ENCODE results near the gene GPX6.

GPX6 gene

DNA sequence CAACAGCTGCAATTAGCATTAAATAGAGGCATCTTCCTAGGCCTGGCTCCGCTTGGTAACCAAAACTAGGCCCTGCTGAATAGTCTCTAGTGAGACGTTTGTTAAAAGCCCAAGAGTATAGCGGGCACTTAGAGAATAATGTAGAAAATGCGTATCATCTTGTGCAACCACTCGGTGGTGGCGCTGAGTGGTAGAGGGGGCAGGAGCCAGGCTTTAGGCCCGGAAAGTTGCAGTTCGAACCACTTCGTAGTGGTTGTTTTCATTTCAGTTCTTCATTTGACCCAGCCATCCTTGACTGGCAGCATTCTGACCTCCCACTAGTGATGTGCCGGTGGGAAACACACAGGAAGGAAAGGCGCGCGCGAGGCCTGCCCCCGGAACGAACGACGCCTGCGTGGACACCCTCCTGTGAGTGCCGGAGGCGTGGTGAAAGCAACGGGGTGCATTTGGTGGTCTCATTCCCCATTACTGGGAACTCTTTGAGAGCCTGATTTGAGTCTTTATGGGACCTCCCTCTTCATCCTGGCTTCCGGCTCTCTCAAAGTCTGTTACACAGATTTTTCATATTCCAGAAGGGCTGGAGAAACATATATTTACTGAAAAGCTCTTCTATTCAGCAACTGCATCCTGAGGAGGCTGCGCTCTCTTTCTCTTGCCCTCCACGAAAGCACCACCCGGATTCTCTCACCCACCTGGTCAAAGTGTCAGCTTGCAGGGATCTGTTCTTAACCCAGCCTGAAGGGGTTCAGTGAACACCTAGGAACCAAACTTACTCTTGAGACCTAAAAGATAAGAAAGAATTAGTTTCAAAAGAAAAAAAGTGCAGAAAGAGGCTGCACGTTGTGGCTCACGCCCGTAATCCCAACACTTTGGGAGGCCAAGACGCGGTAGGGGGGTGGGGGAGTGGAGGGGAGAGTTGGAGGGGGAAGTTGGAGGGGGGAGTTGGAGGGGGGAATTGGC is 28.3 kb upstream of the GPX6 start:
- Histone ChIP-seq H3K4me1 (ENCODE audit: control insufficient read depth, insufficient read depth, low read length) (no peaks in the 10 kb centered on the region), H3K4me3 (ENCODE audit: low read depth, low read length) (peak overlapping the region; percentile 74), H3K27me3 (ENCODE audit: control insufficient read depth, insufficient read depth, low read length) (no peaks in the 10 kb centered on the region), H3K27ac (ENCODE audit: low read depth, low read length) (peak overlapping the region; percentile 84), H3K9ac (ENCODE audit: low read depth, low read length) (peak overlapping the region; percentile 32), H3K36me3 (ENCODE audit: control insufficient read depth, insufficient read depth, low read length) (no peaks in the 10 kb centered on the region), H3K9me3 (ENCODE audit: control insufficient read depth, insufficient read depth, low read length) (no peaks in the 10 kb centered on the region)

DNA sequence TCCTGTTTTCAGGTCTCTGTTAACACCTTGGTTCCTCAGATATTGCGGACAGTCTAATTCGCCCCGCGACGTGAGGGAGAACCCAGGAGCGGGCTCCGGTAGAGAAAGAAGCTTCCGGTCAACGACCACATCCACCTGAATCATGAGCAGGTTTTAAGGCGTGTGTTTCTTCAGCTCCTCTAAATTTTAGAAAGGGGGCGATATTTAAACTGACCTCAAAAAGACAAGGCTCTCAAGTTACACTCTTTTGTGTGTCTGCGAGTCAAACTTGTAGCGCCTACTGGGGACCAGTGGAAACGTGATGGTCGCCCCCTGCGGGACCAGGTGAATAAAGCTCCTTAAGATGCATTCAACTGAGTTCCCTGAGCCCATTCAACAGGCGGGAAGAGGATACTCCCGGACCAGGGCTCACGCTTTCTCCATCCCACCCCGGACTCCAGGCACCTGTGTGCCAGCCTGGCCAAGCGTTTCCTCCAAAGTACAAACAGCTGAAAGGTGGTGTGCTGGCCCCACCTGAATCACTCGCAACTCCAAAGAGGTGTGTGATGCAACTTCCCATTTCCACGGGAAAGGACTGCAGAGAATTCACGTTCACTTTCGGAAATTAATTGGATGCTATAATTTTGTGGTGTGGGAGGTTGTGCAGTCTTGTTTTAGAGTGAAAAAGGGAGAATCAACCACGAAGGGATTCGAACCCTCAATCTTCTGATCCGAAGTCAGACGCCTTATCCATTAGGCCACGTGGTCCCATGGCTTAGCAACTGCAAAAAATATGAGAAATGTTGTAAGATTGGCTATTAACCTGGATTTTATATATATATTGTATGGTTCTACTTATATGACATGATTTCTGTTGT is 27.1 kb upstream of the GPX6 start:
- Histone ChIP-seq H3K9ac (ENCODE audit: low read depth, low read length) (peak overlapping the region; percentile 68), H3K9me3 (ENCODE audit: control insufficient read depth, insufficient read depth, low read length) (no peaks in the 10 kb centered on the region), H3K4me1 (ENCODE audit: control insufficient read depth, insufficient read depth, low read length) (no peaks in the 10 kb centered on the region), H3K4me3 (ENCODE audit: low read depth, low read length) (peak overlapping the region; percentile 74), H3K36me3 (ENCODE audit: control insufficient read depth, insufficient read depth, low read length) (no peaks in the 10 kb centered on the region), H3K27ac (ENCODE audit: low read depth, low read length) (peak overlapping the region; percentile 87), H3K27me3 (ENCODE audit: control insufficient read depth, insufficient read depth, low read length) (no peaks in the 10 kb centered on the region)

DNA sequence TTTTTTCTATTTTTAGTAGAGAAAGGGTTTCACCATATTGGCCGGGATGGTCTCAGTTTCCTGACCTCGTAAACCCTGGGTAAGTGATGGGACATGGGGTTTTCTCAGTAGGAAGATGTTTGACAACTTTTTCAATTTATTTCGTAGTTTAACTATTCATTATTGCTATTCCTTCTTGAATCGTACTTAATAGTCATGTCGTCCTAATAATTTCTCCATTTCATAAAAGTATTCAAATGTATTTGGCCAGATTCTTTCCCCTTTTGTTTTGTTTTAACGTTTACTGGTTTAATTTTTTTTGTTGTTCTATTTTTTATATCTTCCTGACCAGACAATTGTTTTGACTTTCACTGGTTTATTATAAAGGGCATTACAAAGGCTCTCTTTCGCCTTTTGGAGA is 26.4 kb upstream of the GPX6 start:
- Histone ChIP-seq H3K27me3 (ENCODE audit: control insufficient read depth, insufficient read depth, low read length) (no peaks in the 10 kb centered on the region), H3K4me1 (ENCODE audit: control insufficient read depth, insufficient read depth, low read length) (no peaks in the 10 kb centered on the region), H3K27ac (ENCODE audit: low read depth, low read length) (peak overlapping the region; percentile 87), H3K9ac (ENCODE audit: low read depth, low read length) (peak overlapping the region; percentile 68), H3K9me3 (ENCODE audit: control insufficient read depth, insufficient read depth, low read length) (no peaks in the 10 kb centered on the region), H3K36me3 (ENCODE audit: control insufficient read depth, insufficient read depth, low read length) (no peaks in the 10 kb centered on the region), H3K4me3 (ENCODE audit: low read depth, low read length) (peak overlapping the region; percentile 74)

DNA sequence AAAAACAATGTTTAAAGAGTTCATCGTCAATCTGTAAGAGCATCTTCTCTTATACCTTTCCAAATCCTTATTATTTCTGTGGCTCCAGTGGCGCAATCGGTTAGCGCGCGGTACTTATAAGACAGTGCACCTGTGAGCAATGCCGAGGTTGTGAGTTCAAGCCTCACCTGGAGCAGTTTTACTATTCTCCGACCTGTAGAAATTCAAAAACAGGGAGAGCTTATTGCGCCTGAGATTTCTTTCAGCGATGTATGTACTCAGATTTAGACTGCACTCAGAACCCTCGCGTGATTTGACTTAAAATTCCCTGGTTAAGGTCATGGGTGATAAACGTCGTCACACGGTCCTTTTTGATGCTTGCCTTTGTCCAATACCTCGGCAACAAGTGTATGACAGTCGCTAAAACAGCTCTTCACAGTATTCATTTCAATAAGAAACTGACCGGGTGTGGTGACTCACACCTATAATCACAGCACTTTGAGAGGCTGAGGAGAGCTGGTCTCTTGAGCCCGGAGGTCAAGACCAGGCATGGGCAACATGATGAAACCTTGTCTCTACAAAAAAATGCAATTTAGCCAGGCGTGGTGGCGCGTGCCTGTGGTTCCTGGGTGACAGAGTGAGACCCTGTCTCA is 22.0 kb upstream of the GPX6 start:
- Histone ChIP-seq H3K9ac (ENCODE audit: low read depth, low read length) (peak overlapping the region; percentile 84), H3K27ac (ENCODE audit: low read depth, low read length) (no peak overlapping the region), H3K9me3 (ENCODE audit: control insufficient read depth, insufficient read depth, low read length) (no peaks in the 10 kb centered on the region), H3K27me3 (ENCODE audit: control insufficient read depth, insufficient read depth, low read length) (no peaks in the 10 kb centered on the region), H3K4me1 (ENCODE audit: control insufficient read depth, insufficient read depth, low read length) (no peaks in the 10 kb centered on the region), H3K4me3 (ENCODE audit: low read depth, low read length) (peak overlapping the region; percentile 89), H3K36me3 (ENCODE audit: control insufficient read depth, insufficient read depth, low read length) (no peaks in the 10 kb centered on the region)

DNA sequence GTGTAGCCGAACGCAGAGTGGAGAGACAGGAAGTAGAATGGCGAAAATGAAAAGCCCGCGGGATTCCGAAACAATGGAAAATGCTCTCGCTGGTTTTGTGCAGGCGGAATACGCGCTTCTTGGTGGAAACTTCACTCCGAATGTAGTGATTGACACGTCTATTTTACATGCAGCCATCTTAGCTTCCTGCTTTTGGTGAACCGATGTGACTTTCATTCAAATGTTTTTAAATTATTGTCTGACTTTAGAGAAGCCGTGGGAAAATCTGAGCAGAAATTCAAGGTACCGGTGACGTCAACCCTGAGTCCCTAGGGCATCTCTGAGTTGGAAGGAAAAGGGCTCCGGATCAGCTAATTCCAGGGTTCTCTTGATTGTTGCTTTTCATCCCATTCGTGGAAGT is 21.5 kb upstream of the GPX6 start:
- H3K9ac ChIP-seq (ENCODE audit: low read depth, low read length), result peak overlapping the region; percentile 84
- peak overlapping the region; percentile 53 for H3K27ac ChIP-seq (ENCODE audit: low read depth, low read length)

DNA sequence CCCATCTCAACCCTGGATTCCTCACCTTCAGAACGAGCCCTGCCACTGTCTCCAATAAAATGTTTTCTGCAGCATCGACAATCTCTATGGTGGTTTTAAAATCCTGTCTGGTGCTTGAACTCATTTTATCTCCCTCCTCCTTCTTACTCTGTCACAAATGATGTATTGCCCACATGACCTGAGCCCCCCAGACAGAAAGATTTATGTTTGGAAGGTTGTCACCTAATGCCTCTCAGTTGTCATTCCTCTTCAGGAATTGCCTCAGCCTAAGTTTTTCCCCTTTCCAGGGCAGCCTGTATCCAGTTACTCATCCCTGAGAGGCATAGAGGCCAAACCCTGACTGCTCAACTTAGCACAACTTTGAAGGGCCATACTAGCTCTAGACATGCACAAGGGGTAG is 19.3 kb upstream of the GPX6 start:
- Histone ChIP-seq H3K9me3 (ENCODE audit: control insufficient read depth, insufficient read depth, low read length) (no peaks in the 10 kb centered on the region), H3K27ac (ENCODE audit: low read depth, low read length) (no peak overlapping the region), H3K9ac (ENCODE audit: low read depth, low read length) (no peak overlapping the region), H3K4me1 (ENCODE audit: control insufficient read depth, insufficient read depth, low read length) (peaks cover 10% of the 10 kb centered on the region), H3K27me3 (ENCODE audit: control insufficient read depth, insufficient read depth, low read length) (no peaks in the 10 kb centered on the region), H3K4me3 (ENCODE audit: low read depth, low read length) (no peak overlapping the region), H3K36me3 (ENCODE audit: control insufficient read depth, insufficient read depth, low read length) (no peaks in the 10 kb centered on the region)

More for the DNA sequence above, 21.5 kb upstream of the GPX6 start:
- H3K4me1 ChIP-seq (ENCODE audit: control insufficient read depth, insufficient read depth, low read length), result no peaks in the 10 kb centered on the region
- no peaks in the 10 kb centered on the region for H3K27me3 ChIP-seq (ENCODE audit: control insufficient read depth, insufficient read depth, low read length)
- H3K4me3 ChIP-seq (ENCODE audit: low read depth, low read length), result peak overlapping the region; percentile 89
- H3K9me3 ChIP-seq (ENCODE audit: control insufficient read depth, insufficient read depth, low read length), result no peaks in the 10 kb centered on the region
- H3K36me3 ChIP-seq (ENCODE audit: control insufficient read depth, insufficient read depth, low read length), result no peaks in the 10 kb centered on the region

DNA sequence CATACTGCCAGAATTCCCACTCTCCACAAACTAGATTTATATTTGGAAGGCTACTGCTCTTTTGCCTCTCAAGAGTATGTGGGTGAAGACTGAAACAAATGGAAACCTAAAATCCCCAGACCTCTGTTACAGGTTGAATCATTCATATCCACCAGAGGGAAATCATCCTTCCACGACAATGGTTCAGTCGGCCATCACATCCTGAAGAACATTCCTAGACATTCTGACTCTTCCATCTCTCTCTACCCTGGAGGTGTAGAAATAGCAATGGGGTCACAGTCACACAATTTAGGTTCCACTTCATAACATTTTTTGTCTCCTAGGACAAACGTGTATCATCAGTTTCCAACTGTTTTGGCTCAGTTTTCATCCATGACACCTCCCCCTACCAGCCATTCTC is 18.7 kb upstream of the GPX6 start:
- no peaks in the 10 kb centered on the region for H3K9me3 ChIP-seq (ENCODE audit: control insufficient read depth, insufficient read depth, low read length)
- H3K27ac ChIP-seq (ENCODE audit: low read depth, low read length), result no peak overlapping the region
- H3K4me1 ChIP-seq (ENCODE audit: control insufficient read depth, insufficient read depth, low read length), result peaks cover 10% of the 10 kb centered on the region
- H3K36me3 ChIP-seq (ENCODE audit: control insufficient read depth, insufficient read depth, low read length), result no peaks in the 10 kb centered on the region
- no peak overlapping the region for H3K9ac ChIP-seq (ENCODE audit: low read depth, low read length)
- H3K27me3 ChIP-seq (ENCODE audit: control insufficient read depth, insufficient read depth, low read length), result no peaks in the 10 kb centered on the region
- H3K4me3 ChIP-seq (ENCODE audit: low read depth, low read length), result no peak overlapping the region

DNA sequence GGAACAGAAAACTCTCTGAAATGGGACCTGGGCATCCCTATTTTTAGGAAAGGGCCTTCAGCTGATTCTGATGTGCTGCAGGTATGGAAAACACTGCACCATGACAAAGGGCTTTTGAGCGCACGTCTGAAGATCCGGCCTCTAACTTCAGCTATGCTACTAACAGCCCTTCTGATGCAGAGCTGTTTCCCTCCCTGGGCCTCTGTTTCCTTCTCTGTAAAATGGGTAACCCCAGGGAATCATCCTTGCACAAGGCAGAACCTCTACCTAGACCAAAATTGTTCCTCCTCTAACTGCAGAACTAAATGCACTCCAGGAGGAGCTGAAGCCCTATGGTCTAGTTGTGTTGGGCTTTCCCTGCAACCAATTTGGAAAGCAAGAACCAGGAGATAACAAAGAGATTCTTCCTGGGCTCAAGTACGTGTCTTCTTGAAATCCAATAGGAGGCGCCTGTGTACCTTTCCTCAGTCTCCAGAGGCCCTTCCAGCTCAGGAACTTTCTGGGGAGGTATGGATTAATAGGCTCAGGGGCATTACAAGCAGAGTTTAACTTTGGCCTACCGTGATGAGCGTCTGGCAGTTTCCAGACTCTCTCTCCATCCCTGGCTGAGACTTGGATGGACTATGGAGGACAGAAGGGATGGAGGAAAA is 16.0 kb upstream of the GPX6 start:
- no peaks in the 10 kb centered on the region for H3K9me3 ChIP-seq (ENCODE audit: control insufficient read depth, insufficient read depth, low read length)
- H3K9ac ChIP-seq (ENCODE audit: low read depth, low read length), result no peak overlapping the region
- no peak overlapping the region for H3K4me3 ChIP-seq (ENCODE audit: low read depth, low read length)

DNA sequence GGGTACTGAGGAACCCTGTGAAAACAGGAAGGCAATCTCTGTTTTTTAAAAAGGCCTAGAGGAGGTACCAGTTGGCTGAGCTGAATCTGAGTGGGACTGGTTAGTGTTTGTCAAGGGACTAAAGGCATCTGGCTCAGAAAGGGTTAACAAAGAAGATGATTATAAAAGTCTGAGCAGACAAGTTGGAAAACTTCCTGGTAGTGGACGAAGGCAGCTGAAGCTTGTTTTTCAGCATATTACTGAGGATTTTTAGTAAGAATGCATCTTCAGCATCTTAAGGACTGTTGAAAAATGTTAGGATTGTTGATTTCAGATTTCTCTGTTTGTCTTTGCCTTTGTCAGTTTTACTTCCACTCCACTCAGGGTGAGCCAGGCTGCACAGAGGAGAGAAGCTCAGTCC is 15.2 kb upstream of the GPX6 start:
- Histone ChIP-seq H3K36me3 (ENCODE audit: control insufficient read depth, insufficient read depth, low read length) (no peaks in the 10 kb centered on the region), H3K27me3 (ENCODE audit: control insufficient read depth, insufficient read depth, low read length) (no peaks in the 10 kb centered on the region), H3K4me3 (ENCODE audit: low read depth, low read length) (no peak overlapping the region), H3K9me3 (ENCODE audit: control insufficient read depth, insufficient read depth, low read length) (no peaks in the 10 kb centered on the region), H3K4me1 (ENCODE audit: control insufficient read depth, insufficient read depth, low read length) (peaks cover 10% of the 10 kb centered on the region), H3K9ac (ENCODE audit: low read depth, low read length) (no peak overlapping the region), H3K27ac (ENCODE audit: low read depth, low read length) (no peak overlapping the region)

More for the DNA sequence above, 16.0 kb upstream of the GPX6 start:
- Histone ChIP-seq H3K36me3 (ENCODE audit: control insufficient read depth, insufficient read depth, low read length) (no peaks in the 10 kb centered on the region), H3K27me3 (ENCODE audit: control insufficient read depth, insufficient read depth, low read length) (no peaks in the 10 kb centered on the region), H3K27ac (ENCODE audit: low read depth, low read length) (peak overlapping the region; percentile 2), H3K4me1 (ENCODE audit: control insufficient read depth, insufficient read depth, low read length) (peaks cover 10% of the 10 kb centered on the region)

DNA sequence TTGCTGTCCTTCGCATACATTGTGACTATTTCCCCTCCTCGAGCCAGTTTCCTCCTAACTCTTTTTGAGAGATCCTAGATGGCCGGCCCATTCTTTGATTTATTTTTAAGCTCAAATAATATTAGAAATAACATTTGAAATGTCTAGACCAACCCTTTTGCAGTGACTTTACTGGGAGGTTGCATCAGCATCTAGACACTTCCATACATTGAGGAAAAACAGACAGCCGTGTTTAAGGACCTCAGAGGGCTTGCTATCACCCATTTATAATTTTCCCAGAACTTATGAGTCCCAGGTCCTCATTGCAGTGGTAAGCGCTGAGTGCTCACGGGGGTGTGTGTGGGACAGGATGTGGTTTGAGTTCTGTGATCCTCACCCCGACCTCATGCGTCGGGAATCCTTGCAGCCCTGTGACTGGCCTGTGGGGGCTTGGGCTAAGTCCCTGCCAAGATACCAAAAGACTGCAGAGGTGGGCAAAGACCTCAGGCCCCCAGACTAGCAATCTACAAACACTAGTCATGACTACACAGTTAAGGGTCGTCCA is 10.0 kb upstream of the GPX6 start, which contains the start of gene GPX5:
GPX5 (plus strand) TSS at position 386 of the 544 bp plus-strand sequence; CDS start at position 519, 133 bp downstream.
- H3K4me3 ChIP-seq (ENCODE audit: low read depth, low read length), result no peak within 1 kb of the TSS
- H3K9me3 ChIP-seq (ENCODE audit: control insufficient read depth, insufficient read depth, low read length), result no peaks in the 10 kb centered on the region
- H3K4me1 ChIP-seq (ENCODE audit: control insufficient read depth, insufficient read depth, low read length), result peaks cover under 1% of the 10 kb centered on the region; the same call in 1 of the 2 replicates
- H3K36me3 ChIP-seq (ENCODE audit: control insufficient read depth, insufficient read depth, low read length), result no peaks in the 10 kb centered on the region
- H3K27me3 ChIP-seq (ENCODE audit: control insufficient read depth, insufficient read depth, low read length), result no peaks in the 10 kb centered on the region
- H3K9ac ChIP-seq (ENCODE audit: low read depth, low read length), result no peak within 1 kb of the TSS
- H3K27ac ChIP-seq (ENCODE audit: low read depth, low read length), result no peak within 1 kb of the TSS
